Peyer's patch (tissue), 4 donors: ENCODE measurements around the gene HMX1.

Experiments
- POLR2A ChIP-seq, 2 donors: fragments of 450-650 bp; IDR thresholded peaks; one replicate each; pipeline ENCODE4 v1.5.1; 2017; ENCODE audit warnings: antibody characterized with exemption in 2 of 2, mild to moderate bottlenecking in 2 of 2, moderate library complexity in 2 of 2
- TF ChIP-seq, protein P1 (sequence below), 6 experiments: fragments of 450-650 bp in 4 of 6; fragments of 200-600 bp in 2 of 6; sonication (generic) in 1 of 6; IDR thresholded peaks; one replicate each; pipeline ENCODE4 v1.5.1; 2017 to 2019; ENCODE audit warnings: antibody characterized with exemption in 6 of 6, mild to moderate bottlenecking in 3 of 6, moderate library complexity in 1 of 6

DNA sequence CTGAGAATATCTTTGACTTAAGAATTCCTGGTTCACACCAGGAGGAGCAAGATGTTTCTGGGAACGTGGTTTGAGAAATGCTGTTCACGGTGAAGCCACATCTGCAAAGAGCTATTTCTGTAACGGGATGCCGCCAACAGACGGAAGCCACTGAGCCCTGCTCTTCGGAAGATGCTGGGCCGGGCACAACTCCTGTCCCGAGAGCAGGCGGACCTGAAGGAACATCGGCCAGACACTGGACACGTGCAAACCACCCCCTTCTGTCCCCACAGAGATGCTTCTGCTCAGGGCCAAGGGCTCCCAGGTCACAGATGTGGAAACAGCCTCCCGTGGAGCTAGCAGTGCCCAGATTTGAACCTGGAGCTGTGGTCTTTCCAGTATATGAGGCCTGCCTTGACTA lies 24.3 kb downstream of the HMX1 start:
- TF ChIP-seq, protein P1, sequence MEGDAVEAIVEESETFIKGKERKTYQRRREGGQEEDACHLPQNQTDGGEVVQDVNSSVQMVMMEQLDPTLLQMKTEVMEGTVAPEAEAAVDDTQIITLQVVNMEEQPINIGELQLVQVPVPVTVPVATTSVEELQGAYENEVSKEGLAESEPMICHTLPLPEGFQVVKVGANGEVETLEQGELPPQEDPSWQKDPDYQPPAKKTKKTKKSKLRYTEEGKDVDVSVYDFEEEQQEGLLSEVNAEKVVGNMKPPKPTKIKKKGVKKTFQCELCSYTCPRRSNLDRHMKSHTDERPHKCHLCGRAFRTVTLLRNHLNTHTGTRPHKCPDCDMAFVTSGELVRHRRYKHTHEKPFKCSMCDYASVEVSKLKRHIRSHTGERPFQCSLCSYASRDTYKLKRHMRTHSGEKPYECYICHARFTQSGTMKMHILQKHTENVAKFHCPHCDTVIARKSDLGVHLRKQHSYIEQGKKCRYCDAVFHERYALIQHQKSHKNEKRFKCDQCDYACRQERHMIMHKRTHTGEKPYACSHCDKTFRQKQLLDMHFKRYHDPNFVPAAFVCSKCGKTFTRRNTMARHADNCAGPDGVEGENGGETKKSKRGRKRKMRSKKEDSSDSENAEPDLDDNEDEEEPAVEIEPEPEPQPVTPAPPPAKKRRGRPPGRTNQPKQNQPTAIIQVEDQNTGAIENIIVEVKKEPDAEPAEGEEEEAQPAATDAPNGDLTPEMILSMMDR (IDR thresholded peaks at IDR 0.05) = no peak
- TF ChIP-seq POLR2A (IDR thresholded peaks at IDR 0.05) = no peak
